ENCODE measurements around the gene GAS7. TPM values are rescaled to one million over a fixed set of nuclear protein-coding genes. Genes with fewer than 3 reads are reported as not detected.

GAS7 gene
- total RNA-seq, 2 donors from 2014 or later: 8.0 to 20.1 TPM

DNA sequence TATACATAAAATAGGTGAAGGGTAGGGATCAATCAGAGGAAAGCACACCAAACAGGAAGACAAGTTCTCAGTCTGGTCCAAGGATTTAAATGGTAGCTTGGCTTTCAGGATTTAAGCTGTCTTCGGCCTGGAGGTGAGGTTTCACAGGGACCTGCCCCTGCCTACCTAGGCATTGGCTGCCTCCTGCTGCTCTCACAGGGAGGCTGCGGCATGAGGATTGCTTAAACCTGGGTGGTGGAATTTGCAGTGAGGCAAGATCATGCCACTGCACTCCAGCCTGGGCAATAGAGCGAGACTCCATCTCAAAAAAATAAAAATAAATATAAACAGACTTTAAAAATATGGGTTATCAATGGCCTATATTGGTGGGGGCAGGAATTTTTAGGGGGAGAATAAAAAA is 114.5 kb downstream of the GAS7 start:
- DNase-seq (no peak), ATAC-seq (no peak)
- H3K4me3 ChIP-seq: no peak overlapping the region
- H3K27me3 ChIP-seq: no peaks in the 10 kb centered on the region
- H3K9me3 ChIP-seq: peaks cover 0 to 13% (median 0%) of the 10 kb centered on the region in 3 donors
- peaks cover 9% of the 10 kb centered on the region for H3K4me1 ChIP-seq
- WGBS, 2 donors: 90 to 92% methylated on average over 3 of the region's 3 CpGs
- intact Hi-C loops (cut with DNase I): no loop called here
- TF ChIP-seq, protein P1, sequence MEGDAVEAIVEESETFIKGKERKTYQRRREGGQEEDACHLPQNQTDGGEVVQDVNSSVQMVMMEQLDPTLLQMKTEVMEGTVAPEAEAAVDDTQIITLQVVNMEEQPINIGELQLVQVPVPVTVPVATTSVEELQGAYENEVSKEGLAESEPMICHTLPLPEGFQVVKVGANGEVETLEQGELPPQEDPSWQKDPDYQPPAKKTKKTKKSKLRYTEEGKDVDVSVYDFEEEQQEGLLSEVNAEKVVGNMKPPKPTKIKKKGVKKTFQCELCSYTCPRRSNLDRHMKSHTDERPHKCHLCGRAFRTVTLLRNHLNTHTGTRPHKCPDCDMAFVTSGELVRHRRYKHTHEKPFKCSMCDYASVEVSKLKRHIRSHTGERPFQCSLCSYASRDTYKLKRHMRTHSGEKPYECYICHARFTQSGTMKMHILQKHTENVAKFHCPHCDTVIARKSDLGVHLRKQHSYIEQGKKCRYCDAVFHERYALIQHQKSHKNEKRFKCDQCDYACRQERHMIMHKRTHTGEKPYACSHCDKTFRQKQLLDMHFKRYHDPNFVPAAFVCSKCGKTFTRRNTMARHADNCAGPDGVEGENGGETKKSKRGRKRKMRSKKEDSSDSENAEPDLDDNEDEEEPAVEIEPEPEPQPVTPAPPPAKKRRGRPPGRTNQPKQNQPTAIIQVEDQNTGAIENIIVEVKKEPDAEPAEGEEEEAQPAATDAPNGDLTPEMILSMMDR (IDR thresholded peaks at IDR 0.05): no peak
- TF ChIP-seq POLR2A (IDR thresholded peaks at IDR 0.05): no peak
- no peak overlapping the region for H3K27ac ChIP-seq
- H3K36me3 ChIP-seq (replicated peaks in 1 of 2; ENCODE audit: insufficient read depth in 1 of 2, low read depth in 2 of 2): no peaks in the 10 kb centered on the region

DNA sequence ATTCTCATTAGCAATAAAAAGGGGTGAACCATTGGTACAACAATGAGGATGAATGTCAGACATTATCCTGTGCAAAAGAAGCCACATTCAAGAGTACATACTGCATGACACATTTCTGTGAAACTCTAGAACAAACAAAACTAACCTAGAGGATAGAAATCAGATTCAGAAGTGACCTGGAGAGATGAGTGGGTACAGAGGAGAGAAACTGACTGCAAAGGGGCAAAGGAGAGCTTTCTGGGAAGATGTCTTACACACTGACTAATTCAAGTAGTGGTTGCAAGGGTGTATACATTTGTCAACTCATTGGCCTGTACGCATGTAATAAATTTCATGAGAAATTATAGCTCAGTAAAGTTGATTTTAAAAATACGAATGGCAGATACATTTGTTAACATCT is 115.6 kb downstream of the GAS7 start:
- WGBS, 2 donors: 75 to 84% methylated on average over 2 of the region's 2 CpGs

DNA sequence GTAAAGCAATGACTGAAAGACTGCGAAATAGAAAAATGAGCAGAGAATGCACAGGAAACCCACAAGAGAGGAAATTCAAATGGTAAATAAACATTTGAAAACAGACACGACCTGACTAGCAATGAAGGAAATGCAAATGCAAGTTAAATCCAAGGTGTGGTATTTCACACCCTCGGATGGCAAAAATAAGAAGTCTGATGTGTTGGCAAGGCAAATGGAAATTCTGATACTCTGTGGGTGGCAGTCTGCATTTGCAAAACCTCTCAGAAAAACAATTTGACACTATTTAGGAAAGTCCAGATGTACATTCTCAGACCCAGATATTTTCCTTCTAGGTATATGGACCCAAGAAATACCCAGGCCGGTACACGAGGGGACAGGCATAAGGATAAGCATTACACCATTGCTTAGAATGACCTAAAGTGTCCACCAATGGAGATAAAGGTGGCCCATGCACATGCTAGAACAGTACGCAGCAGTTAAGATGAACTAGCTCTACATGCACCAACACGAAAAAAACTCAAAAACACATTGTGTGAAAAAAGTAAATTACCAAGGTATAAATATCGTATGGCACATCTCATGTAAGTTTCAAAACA is 116.7 kb downstream of the GAS7 start:
- ATAC-seq (no peak), DNase-seq (no peak)
- H3K4me3 ChIP-seq: no peak overlapping the region
- WGBS, 2 donors: 51 to 59% methylated on average over 8 of the region's 8 CpGs
- no peaks in the 10 kb centered on the region for H3K36me3 ChIP-seq (replicated peaks in 1 of 2; ENCODE audit: insufficient read depth in 1 of 2, low read depth in 2 of 2)
- H3K4me1 ChIP-seq: no peaks in the 10 kb centered on the region
- H3K27me3 ChIP-seq: no peaks in the 10 kb centered on the region
- H3K9me3 ChIP-seq: peaks cover 0 to 16% (median 0%) of the 10 kb centered on the region in 3 donors
- H3K27ac ChIP-seq: no peak overlapping the region
- intact Hi-C loops (cut with DNase I): no loop called here
- TF ChIP-seq, protein P1 (IDR thresholded peaks at IDR 0.05): no peak
- no peak for TF ChIP-seq POLR2A (IDR thresholded peaks at IDR 0.05)

More for the DNA sequence above, 115.6 kb downstream of the GAS7 start:
- intact Hi-C loops (cut with DNase I): no loop called here
- H3K4me1 ChIP-seq: peaks cover 9% of the 10 kb centered on the region
- H3K36me3 ChIP-seq (replicated peaks in 1 of 2; ENCODE audit: insufficient read depth in 1 of 2, low read depth in 2 of 2): no peaks in the 10 kb centered on the region
- no peak overlapping the region for H3K27ac ChIP-seq
- no peak for DNase-seq
- TF ChIP-seq POLR2A (IDR thresholded peaks at IDR 0.05): no peak
- TF ChIP-seq, protein P1 (IDR thresholded peaks at IDR 0.05): no peak
- no peaks in the 10 kb centered on the region for H3K27me3 ChIP-seq
- H3K4me3 ChIP-seq: no peak overlapping the region
- H3K9me3 ChIP-seq: peaks cover 0 to 13% (median 0%) of the 10 kb centered on the region in 3 donors
- ATAC-seq: no peak

DNA sequence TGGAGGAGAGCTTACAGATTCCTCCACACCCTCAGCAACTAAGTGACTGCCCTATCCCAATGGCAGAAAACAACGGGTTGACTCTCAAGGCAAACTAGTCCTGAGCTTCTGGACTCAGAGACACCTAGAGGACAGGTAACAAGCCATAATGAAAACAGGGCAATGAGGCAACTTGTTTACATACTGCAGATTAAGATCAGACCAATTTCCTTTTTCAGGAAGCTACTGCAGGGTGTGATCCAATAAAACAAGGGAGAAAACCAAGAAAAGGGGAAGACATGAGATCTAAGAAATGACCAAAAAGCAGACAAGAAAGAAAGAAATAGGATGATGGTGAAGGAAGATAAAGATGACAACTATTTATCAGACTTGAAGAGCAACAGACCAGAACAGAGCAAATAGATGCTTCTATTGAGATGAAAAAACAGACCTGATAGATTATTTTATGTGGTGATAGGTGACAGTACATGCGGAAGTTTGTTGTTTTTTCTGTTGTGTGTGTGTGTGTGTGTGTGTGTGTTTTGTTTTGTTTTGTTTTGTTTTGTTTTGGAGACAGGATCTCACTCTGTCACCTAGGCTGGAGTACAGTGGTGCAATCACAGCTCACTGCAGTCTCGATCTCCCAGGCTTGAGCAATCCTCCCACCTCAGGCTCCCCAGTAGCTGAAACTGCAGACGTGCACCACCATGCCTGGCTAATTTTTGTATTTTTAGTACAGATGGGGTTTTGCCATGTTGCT is 120.7 kb downstream of the GAS7 start:
- Histone ChIP-seq H3K27ac (no peak overlapping the region), H3K4me3 (no peak overlapping the region), H3K36me3 (replicated peaks in 1 of 2; ENCODE audit: insufficient read depth in 1 of 2, low read depth in 2 of 2) (no peaks in the 10 kb centered on the region), H3K4me1 (no peaks in the 10 kb centered on the region), H3K9me3 (peaks cover 0 to 7% (median 0%) of the 10 kb centered on the region in 3 donors), H3K27me3 (no peaks in the 10 kb centered on the region)
- DNase-seq: no peak
- no peak for ATAC-seq
- intact Hi-C loops (cut with DNase I): no loop called here
- 54 to 75% methylated on average over 4 of the region's 4 CpGs for WGBS, 2 donors
- TF ChIP-seq, protein P1 (IDR thresholded peaks at IDR 0.05): no peak
- no peak for TF ChIP-seq POLR2A (IDR thresholded peaks at IDR 0.05)
